ENCODE results near the gene CD247. TPM values are rescaled to one million over a fixed set of nuclear protein-coding genes. Genes with fewer than 3 reads are reported as not detected.
A peak's percentile ranks its signal among the peaks of the same experiment; 100 is the strongest.

Gene CD247
- total and polyA plus RNA-seq, 9 of the 15 experiments (the other 6 are each of a cell fraction or from before 2014, with no cell fraction given) = 0.08 to 0.42 (median 0.28) TPM; not detected in 5

- TF ChIP-seq SRSF3 (IDR thresholded peaks at IDR 0.05; ENCODE audit: insufficient read depth, low read length) (no peak), ZBTB43 (CRISPR knock-in tag; IDR thresholded peaks at IDR 0.05) (no peak), ELF4 (CRISPR knock-in tag; IDR thresholded peaks at IDR 0.05) (no peak), ZNF280A (IDR thresholded peaks at IDR 0.05; ENCODE audit: low read depth, partially characterized antibody) (no peak), CUX1 (CRISPR knock-in tag; IDR thresholded peaks at IDR 0.05) (no peak), MNT (conservative IDR thresholded peaks at IDR 0.05) (peak; percentile 94 to 97), NFATC3 (IDR thresholded peaks at IDR 0.05) (no peak), BACH1 (tag; IDR thresholded peaks at IDR 0.05) (no peak), ZEB2 (IDR thresholded peaks at IDR 0.05) (no peak), HDAC1 (IDR thresholded peaks at IDR 0.05) (peak in 1 of 2 experiments; percentile 76; a peak in 2 of 4 replicates), HOMEZ (CRISPR knock-in tag; IDR thresholded peaks at IDR 0.05) (no peak), POLR2AphosphoS5 (IDR thresholded peaks at IDR 0.05; ENCODE audit: control insufficient read depth, insufficient read depth, low read depth, low read length) (no peak), CC2D1A (IDR thresholded peaks at IDR 0.05) (no peak), DPF2 (IDR thresholded peaks at IDR 0.05) (peak; percentile 35; the same call in 1 of the 2 replicates)
Measured at GRCh38 chr1:167524651-167525050, 6.3 kb upstream of the CD247 start (continued).
